Natural killer cell (primary cell): ENCODE results near the gene ADAM29. TPM values are rescaled to one million over a fixed set of nuclear protein-coding genes. Genes with fewer than 3 reads are reported as not detected.

Experiments
- ATAC-seq, 3 donors: fragments of 150-1000 bp in 2 of 3; fragments of 200-7000 bp in 1 of 3; cut with Tn5 transposase; 1 replicate in 1 of 3; 2 replicates in 2 of 3; pipeline ENCODE4 v1.10.0; 2021; ENCODE audit warnings: mild to moderate bottlenecking in 2 of 3, moderate library complexity in 2 of 3
- DNase-seq, 2 donors: peaks; one replicate each; pipeline versions ENCODE4 v3.0.0 to v3.0.0-alpha.2; 2013 to 2021; ENCODE audit warnings: mixed read lengths in 1 of 2
- H3K27ac ChIP-seq: one replicate; pipeline ENCODE4 v1.5.1; 2013; ENCODE audit warnings: mild to moderate bottlenecking, low read length
- H3K27me3 ChIP-seq: one replicate; pipeline ENCODE4 v1.6.1; 2013; ENCODE audit warnings: low read length; ENCODE audit not compliant: control insufficient read depth, insufficient read depth
- H3K36me3 ChIP-seq: one replicate; pipeline ENCODE4 v1.6.1; 2013; ENCODE audit warnings: low read length; ENCODE audit not compliant: control insufficient read depth, insufficient read depth
- H3K4me1 ChIP-seq: one replicate; pipeline ENCODE4 v1.6.1; 2013; ENCODE audit warnings: low read length; ENCODE audit not compliant: control insufficient read depth, insufficient read depth
- H3K4me3 ChIP-seq: one replicate; pipeline ENCODE4 v1.5.1; 2013; ENCODE audit warnings: low read length
- H3K9me3 ChIP-seq: one replicate; pipeline ENCODE4 v1.6.1; 2013; ENCODE audit warnings: low read length; ENCODE audit not compliant: control insufficient read depth, insufficient read depth
- H3K27ac Mint-ChIP-seq, 2 donors: one replicate each; pipeline ENCODE4 v1.8.0; 2022; ENCODE audit warnings: mild to moderate bottlenecking in 2 of 2, mixed read lengths in 2 of 2, moderate library complexity in 1 of 2
- H3K27me3 Mint-ChIP-seq, 2 donors: one replicate each; pipeline ENCODE4 v1.8.0; 2022; ENCODE audit warnings: low read depth in 2 of 2, mixed read lengths in 2 of 2
- H3K36me3 Mint-ChIP-seq: one replicate; pipeline ENCODE4 v1.8.0; 2022; ENCODE audit warnings: mixed read lengths
- H3K4me1 Mint-ChIP-seq, 2 donors: one replicate each; pipeline ENCODE4 v1.8.0; 2022; ENCODE audit warnings: mixed read lengths in 2 of 2
- H3K4me3 Mint-ChIP-seq: one replicate; pipeline ENCODE4 v1.8.0; 2022; ENCODE audit warnings: mild to moderate bottlenecking, moderate library complexity, mixed read lengths
- H3K9me3 Mint-ChIP-seq, 2 donors: one replicate each; pipeline ENCODE4 v1.8.0; 2022; ENCODE audit warnings: mixed read lengths in 2 of 2
- CTCF ChIP-seq: fragments of 200-600 bp; IDR thresholded peaks from one replicate; pipeline ENCODE4 v1.8.0; 2022; ENCODE audit warnings: antibody characterized with exemption
- WGBS: methylation state at CpG from one replicate; pipeline ENCODE4 v1.1.7; 2013; ENCODE audit warnings: missing lambda C conversion rate; ENCODE audit not compliant: insufficient coverage; 5-methylcytosine and 5-hydroxymethylcytosine counted together
- intact Hi-C: fragments of 100-400 bp; cut with micrococcal nuclease; formaldehyde crosslinking; loops from one replicate; pipeline ENCODE4 v1.14.2; 2022
- total RNA-seq, 4 donors: library from RNA; stranded (reverse); fragments of 120-200 nt in 1 of 4; gene quantifications; one replicate each; pipeline versions ENCODE4 v1.2.3 to v1.2.4, GENCODE V29; 2013 to 2022

Gene ADAM29
- total RNA-seq, 3 donors from 2014 or later (not counting 1 experiment from before 2014, with no cell fraction given), result not detected

GRCh38 chr4:174930895-174931294, 12.7 kb downstream of the ADAM29 start:
- Histone ChIP-seq H3K4me1 (no peaks in the 10 kb centered on the region), H3K36me3 (no peaks in the 10 kb centered on the region), H3K27ac (no peak overlapping the region), H3K27me3 (no peaks in the 10 kb centered on the region), H3K4me3 (no peak overlapping the region), H3K9me3 (no peaks in the 10 kb centered on the region)
- WGBS, result 76% methylated on average over 4 of the region's 5 CpGs
- Mint-ChIP-seq H3K9me3 (peaks cover 8 to 9% of the 10 kb centered on the region in 2 donors), H3K36me3 (no peaks in the 10 kb centered on the region), H3K27ac (no peak overlapping the region), H3K27me3 (no peaks in the 10 kb centered on the region), H3K4me3 (no peak overlapping the region), H3K4me1 (no peaks in the 10 kb centered on the region)
- ATAC-seq, result no peak
- no peak for TF ChIP-seq CTCF
- intact Hi-C loops, result no loop called here
- DNase-seq, result no peak

DNA sequence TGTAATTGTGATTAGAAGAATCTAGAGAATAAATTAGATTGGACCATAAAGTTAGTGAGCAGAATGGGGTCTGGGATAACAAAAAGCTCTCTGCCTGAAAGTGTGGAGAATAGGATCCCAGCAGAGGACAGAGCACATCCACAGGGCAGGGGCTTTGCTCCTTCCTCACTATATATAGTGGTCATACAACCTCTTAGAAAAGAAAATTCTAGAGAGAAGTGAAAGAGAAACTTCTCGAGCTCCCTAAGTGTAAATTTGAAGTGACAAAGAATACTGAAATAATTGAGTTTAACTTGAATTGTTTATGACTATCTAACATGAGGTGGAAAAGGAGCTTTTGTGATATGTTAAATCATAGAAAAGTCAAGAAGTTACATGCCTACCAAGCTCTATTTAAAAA, 14.9 kb downstream of the ADAM29 start:
- Mint-ChIP-seq H3K4me3 (no peak overlapping the region), H3K27ac (no peak overlapping the region), H3K27me3 (no peaks in the 10 kb centered on the region), H3K36me3 (no peaks in the 10 kb centered on the region), H3K9me3 (peaks cover 9 to 11% of the 10 kb centered on the region in 2 donors), H3K4me1 (no peaks in the 10 kb centered on the region)
- no peak for TF ChIP-seq CTCF
- H3K36me3 ChIP-seq, result no peaks in the 10 kb centered on the region
- H3K27me3 ChIP-seq, result no peaks in the 10 kb centered on the region
- no peak for DNase-seq
- 57% methylated on average over 1 of the region's 1 CpG for WGBS
- H3K4me1 ChIP-seq, result no peaks in the 10 kb centered on the region
- H3K4me3 ChIP-seq, result no peak overlapping the region
- no peak overlapping the region for H3K27ac ChIP-seq
- intact Hi-C loops, result no loop called here
- ATAC-seq, result no peak
- H3K9me3 ChIP-seq, result no peaks in the 10 kb centered on the region

- Histone ChIP-seq H3K27ac (no peak overlapping the region), H3K4me1 (no peaks in the 10 kb centered on the region), H3K4me3 (no peak overlapping the region), H3K27me3 (no peaks in the 10 kb centered on the region), H3K9me3 (no peaks in the 10 kb centered on the region), H3K36me3 (no peaks in the 10 kb centered on the region)
- H3K36me3 Mint-ChIP-seq, result no peaks in the 10 kb centered on the region
- H3K27ac Mint-ChIP-seq, result no peak overlapping the region
- DNase-seq (no peak), ATAC-seq (no peak)
- no peaks in the 10 kb centered on the region for H3K4me1 Mint-ChIP-seq
- no peaks in the 10 kb centered on the region for H3K27me3 Mint-ChIP-seq
- 94% methylated on average over 3 of the region's 4 CpGs for whole genome bisulfite sequencing
- intact Hi-C loops, result no loop called here
- TF ChIP-seq CTCF, result no peak
- H3K9me3 Mint-ChIP-seq, result peaks cover 10 to 11% of the 10 kb centered on the region in 2 donors
- H3K4me3 Mint-ChIP-seq, result no peak overlapping the region
Measured at GRCh38 chr4:174934360-174934759, 16.2 kb downstream of the ADAM29 start.

DNA sequence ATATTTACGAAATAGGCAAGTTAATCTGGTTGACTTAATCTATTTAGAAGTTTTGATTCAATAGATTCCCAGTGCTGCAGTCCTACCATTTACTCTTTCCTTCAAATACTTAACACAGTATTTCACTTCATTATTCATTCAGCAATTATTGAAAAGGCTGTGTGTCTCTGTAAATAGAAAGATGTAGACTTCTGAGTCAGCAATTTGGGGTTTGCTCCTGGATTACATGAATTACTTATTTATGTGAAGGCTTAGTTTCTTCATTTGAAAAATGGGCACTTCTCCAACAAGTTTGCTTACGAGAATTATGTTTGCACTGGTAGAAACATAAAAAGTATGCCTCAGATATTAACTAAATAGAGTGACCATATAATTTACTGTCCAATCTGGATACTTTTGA, 17.4 kb downstream of the ADAM29 start:
- Mint-ChIP-seq H3K4me3 (no peak overlapping the region), H3K9me3 (peaks cover 9 to 11% of the 10 kb centered on the region in 2 donors), H3K27ac (no peak overlapping the region), H3K36me3 (no peaks in the 10 kb centered on the region), H3K27me3 (no peaks in the 10 kb centered on the region), H3K4me1 (no peaks in the 10 kb centered on the region)
- Histone ChIP-seq H3K9me3 (no peaks in the 10 kb centered on the region), H3K36me3 (no peaks in the 10 kb centered on the region), H3K27me3 (no peaks in the 10 kb centered on the region), H3K4me1 (no peaks in the 10 kb centered on the region), H3K27ac (no peak overlapping the region), H3K4me3 (no peak overlapping the region)
- intact Hi-C loops, result no loop called here
- no peak for TF ChIP-seq CTCF
- no peak for ATAC-seq
- WGBS, result no CpG with 5 or more reads among the region's 2 CpGs
- no peak for DNase-seq
